COR-L47 (cell line): ENCODE data around the gene CEACAM21.
A peak's percentile ranks its signal among the peaks of the same experiment; 100 is the strongest.
"Not testable (repeated sequence)": the region's sequence is repeated elsewhere in the genome, so short reads cannot be mapped to it uniquely, and the experiment has no call there.

Source experiments
- DNase-seq: peaks from one replicate; lab custom pipeline; 2025; lab: John Stamatoyannopoulos, UW

Gene CEACAM21

GRCh38 chr19:41549884-41550283, 26.1 kb upstream of the CEACAM21 start:
- DNase-seq: no peak

- DNase-seq: no peak
These were observed 24.8 kb upstream of the CEACAM21 start for GRCh38 chr19:41551212-41551610.

GRCh38 chr19:41551711-41552110, 24.3 kb upstream of the CEACAM21 start:
- DNase-seq: no peak

- DNase-seq: no peak
These were observed 23.4 kb upstream of the CEACAM21 start for GRCh38 chr19:41552558-41552957.

- no peak for DNase-seq
These were observed 22.2 kb upstream of the CEACAM21 start for GRCh38 chr19:41553804-41554203.

GRCh38 chr19:41554907-41555306, 21.1 kb upstream of the CEACAM21 start:
- DNase-seq: no peak

- no peak for DNase-seq
These were observed 20.2 kb upstream of the CEACAM21 start for GRCh38 chr19:41555748-41556147.

- peak; percentile 9 for DNase-seq
These were observed 12.0 kb upstream of the CEACAM21 start for GRCh38 chr19:41563854-41564514.

- no peak for DNase-seq
These were observed 11.2 kb upstream of the CEACAM21 start for GRCh38 chr19:41564515-41565378.

- no peak for DNase-seq
These were observed 10.6 kb upstream of the CEACAM21 start for GRCh38 chr19:41565379-41565720.

- DNase-seq: no peak
These were observed 10.0 kb upstream of the CEACAM21 start for GRCh38 chr19:41566001-41566400.

GRCh38 chr19:41569481-41570150, 6.3 kb upstream of the CEACAM21 start:
- DNase-seq: no peak

GRCh38 chr19:41570179-41570578, 5.8 kb upstream of the CEACAM21 start:
- DNase-seq: no peak

GRCh38 chr19:41570639-41571112, 5.3 kb upstream of the CEACAM21 start:
- peak; percentile 76 for DNase-seq

GRCh38 chr19:41577144-41577830, 1.3 kb downstream of the CEACAM21 start:
- no peak for DNase-seq

- no peak for DNase-seq
These were observed 1.9 kb downstream of the CEACAM21 start for GRCh38 chr19:41577833-41578232.

- no peak for DNase-seq
These were observed 2.9 kb downstream of the CEACAM21 start for GRCh38 chr19:41578886-41579285.

GRCh38 chr19:41581068-41581467, 5.1 kb downstream of the CEACAM21 start:
- not testable (repeated sequence) for DNase-seq

- DNase-seq: not testable (repeated sequence)
These were observed 6.7 kb downstream of the CEACAM21 start for GRCh38 chr19:41582577-41583182.

- no peak for DNase-seq
These were observed 8.4 kb downstream of the CEACAM21 start for GRCh38 chr19:41584260-41584810.

GRCh38 chr19:41584931-41585330, 9.0 kb downstream of the CEACAM21 start:
- no peak for DNase-seq
